IMR-90 (cell line): ENCODE data around the gene MSI2.

ENCODE experiments used
- MAZ ChIP-seq: IDR thresholded peaks from 2 replicates; pipeline ENCODE4 v1.6.1; 2012; ENCODE audit warnings: low read depth, mild to moderate bottlenecking, low read length, improper control_type of control experiment, moderate library complexity, borderline replicate concordance
- MXI1 ChIP-seq: IDR thresholded peaks from 2 replicates; pipeline ENCODE4 v1.6.1; 2012; ENCODE audit warnings: low read depth, mild to moderate bottlenecking, low read length, moderate library complexity, borderline replicate concordance
- POLR2A ChIP-seq: IDR thresholded peaks from 2 replicates; pipeline ENCODE4 v1.6.1; 2012; ENCODE audit warnings: mild to moderate bottlenecking, low read depth, low read length
- RFX5 ChIP-seq: IDR thresholded peaks from 2 replicates; pipeline ENCODE4 v1.8.0; 2012; ENCODE audit warnings: low read depth, mild to moderate bottlenecking, low read length, moderate library complexity
- SMC3 ChIP-seq: fragments of 150-350 bp; IDR thresholded peaks from 2 replicates; pipeline ENCODE4 v1.6.1; 2016; ENCODE audit warnings: low read depth, mild to moderate bottlenecking, antibody characterized with exemption, low read length, moderate library complexity
- TF ChIP-seq, protein P1 (sequence below): fragments of 150-350 bp; IDR thresholded peaks from 2 replicates; pipeline ENCODE4 v1.6.1; 2017; ENCODE audit warnings: mild to moderate bottlenecking, antibody characterized with exemption, low read length, low read depth
- TF ChIP-seq, protein P2 (sequence below): conservative IDR thresholded peaks from 2 replicates; pipeline ENCODE4 v1.5.1; 2012; ENCODE audit warnings: mild to moderate bottlenecking, low read depth, low read length, improper control_type of control experiment

DNA sequence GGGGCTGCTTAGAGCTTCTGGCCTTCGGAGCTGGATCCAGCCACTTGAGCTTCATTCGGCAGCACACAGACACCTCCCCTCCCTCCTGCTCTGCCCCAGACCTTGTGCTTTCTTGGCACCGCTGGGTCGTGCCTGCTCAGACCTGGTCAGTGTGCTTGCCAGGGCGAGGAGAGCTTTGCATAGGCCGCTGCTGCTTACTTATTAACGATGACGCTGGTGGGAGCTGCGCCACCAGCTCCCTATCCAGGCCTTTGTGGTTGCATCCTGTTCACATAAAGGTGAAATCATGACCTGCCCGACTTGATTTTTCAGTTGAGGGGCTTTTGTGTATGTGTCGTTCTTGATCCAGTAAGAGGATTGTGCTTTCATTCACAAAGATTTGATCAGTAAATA, 101.1 kb downstream of the MSI2 start:
- TF ChIP-seq, protein P1, sequence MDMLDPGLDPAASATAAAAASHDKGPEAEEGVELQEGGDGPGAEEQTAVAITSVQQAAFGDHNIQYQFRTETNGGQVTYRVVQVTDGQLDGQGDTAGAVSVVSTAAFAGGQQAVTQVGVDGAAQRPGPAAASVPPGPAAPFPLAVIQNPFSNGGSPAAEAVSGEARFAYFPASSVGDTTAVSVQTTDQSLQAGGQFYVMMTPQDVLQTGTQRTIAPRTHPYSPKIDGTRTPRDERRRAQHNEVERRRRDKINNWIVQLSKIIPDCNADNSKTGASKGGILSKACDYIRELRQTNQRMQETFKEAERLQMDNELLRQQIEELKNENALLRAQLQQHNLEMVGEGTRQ: no peak
- TF ChIP-seq POLR2A: no peak
- TF ChIP-seq MXI1: no peak
- TF ChIP-seq, protein P2, sequence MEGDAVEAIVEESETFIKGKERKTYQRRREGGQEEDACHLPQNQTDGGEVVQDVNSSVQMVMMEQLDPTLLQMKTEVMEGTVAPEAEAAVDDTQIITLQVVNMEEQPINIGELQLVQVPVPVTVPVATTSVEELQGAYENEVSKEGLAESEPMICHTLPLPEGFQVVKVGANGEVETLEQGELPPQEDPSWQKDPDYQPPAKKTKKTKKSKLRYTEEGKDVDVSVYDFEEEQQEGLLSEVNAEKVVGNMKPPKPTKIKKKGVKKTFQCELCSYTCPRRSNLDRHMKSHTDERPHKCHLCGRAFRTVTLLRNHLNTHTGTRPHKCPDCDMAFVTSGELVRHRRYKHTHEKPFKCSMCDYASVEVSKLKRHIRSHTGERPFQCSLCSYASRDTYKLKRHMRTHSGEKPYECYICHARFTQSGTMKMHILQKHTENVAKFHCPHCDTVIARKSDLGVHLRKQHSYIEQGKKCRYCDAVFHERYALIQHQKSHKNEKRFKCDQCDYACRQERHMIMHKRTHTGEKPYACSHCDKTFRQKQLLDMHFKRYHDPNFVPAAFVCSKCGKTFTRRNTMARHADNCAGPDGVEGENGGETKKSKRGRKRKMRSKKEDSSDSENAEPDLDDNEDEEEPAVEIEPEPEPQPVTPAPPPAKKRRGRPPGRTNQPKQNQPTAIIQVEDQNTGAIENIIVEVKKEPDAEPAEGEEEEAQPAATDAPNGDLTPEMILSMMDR: no peak
- TF ChIP-seq MAZ: no peak
- no peak for TF ChIP-seq RFX5
- TF ChIP-seq SMC3: no peak
